Measurements from ENCODE around the gene C18orf32.
"Not testable (repeated sequence)": the region's sequence is repeated elsewhere in the genome, so short reads cannot be mapped to it uniquely, and the experiment has no call there.

The C18orf32 gene

DNA sequence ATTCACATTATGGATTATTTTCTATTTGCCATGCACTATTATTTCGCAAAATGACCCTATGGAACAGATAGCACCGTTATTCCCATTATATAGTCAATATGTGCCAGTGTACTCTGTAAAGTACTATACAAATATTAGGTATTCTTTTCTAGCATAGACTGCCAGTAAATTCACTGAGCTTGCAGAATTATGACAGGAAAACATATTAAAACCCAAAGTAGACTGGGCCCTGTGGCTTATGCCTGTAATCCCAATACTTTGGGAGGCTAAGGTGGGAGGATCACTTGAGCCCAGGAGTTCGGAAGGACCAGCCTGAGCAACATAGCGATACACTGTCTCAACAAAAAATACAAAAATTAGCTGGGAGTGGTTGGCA lies 25.4 kb downstream of the C18orf32 start:
- ATAC-seq (ENCODE audit: low read depth) (no peak), DNase-seq (ENCODE audit: low spot score) (no peak)
- Histone ChIP-seq H3K27ac (ENCODE audit: poor library complexity, severe bottlenecking) (no peak overlapping the region), H3K4me1 (ENCODE audit: insufficient read depth, poor library complexity, severe bottlenecking) (peaks cover 4% of the 10 kb centered on the region), H3K36me3 (ENCODE audit: low read depth) (no peaks in the 10 kb centered on the region), H3K4me3 (ENCODE audit: severe bottlenecking) (no peak overlapping the region), H3K9me3 (ENCODE audit: severe bottlenecking) (no peaks in the 10 kb centered on the region), H3K27me3 (ENCODE audit: insufficient read depth, poor library complexity, severe bottlenecking) (no peaks in the 10 kb centered on the region)
- TF ChIP-seq, protein P1, sequence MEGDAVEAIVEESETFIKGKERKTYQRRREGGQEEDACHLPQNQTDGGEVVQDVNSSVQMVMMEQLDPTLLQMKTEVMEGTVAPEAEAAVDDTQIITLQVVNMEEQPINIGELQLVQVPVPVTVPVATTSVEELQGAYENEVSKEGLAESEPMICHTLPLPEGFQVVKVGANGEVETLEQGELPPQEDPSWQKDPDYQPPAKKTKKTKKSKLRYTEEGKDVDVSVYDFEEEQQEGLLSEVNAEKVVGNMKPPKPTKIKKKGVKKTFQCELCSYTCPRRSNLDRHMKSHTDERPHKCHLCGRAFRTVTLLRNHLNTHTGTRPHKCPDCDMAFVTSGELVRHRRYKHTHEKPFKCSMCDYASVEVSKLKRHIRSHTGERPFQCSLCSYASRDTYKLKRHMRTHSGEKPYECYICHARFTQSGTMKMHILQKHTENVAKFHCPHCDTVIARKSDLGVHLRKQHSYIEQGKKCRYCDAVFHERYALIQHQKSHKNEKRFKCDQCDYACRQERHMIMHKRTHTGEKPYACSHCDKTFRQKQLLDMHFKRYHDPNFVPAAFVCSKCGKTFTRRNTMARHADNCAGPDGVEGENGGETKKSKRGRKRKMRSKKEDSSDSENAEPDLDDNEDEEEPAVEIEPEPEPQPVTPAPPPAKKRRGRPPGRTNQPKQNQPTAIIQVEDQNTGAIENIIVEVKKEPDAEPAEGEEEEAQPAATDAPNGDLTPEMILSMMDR (IDR thresholded peaks at IDR 0.05; ENCODE audit: poor library complexity, severe bottlenecking): no peak

DNA sequence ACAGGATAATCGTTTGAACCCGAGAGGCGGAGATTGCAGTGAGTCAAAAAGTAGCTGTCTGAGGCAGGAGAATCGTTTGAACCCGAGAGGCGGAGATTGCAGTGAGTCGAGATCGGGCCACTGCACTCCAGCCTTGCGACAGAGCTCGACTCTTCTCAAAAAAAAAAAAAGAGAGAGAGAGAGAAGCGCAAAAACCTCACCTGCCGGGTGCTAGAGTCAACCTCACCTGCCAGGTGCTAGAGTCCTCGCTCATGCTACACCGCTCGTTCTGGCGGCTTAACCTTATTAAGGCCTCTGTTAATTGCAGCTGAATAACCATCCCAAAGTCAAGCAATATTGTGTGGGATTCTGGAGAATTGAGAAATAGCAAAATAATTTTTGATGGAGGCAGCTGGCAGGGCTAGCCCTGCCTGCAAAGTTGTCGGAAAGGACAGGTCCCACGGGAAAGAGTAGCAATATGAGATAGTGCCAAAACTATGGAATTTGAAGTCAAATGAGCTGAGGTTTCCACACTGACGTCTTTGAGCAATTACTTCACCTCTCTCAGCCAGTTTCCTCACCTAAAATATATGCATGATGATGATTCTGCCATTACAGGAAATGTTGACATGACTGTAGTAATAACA lies 25.9 kb downstream of the C18orf32 start:
- DNase-seq (ENCODE audit: low spot score): no peak
- peak overlapping the region; percentile 33 for H3K27ac ChIP-seq (ENCODE audit: poor library complexity, severe bottlenecking)

GRCh38 chr18:49459404-49460171 lies 27.4 kb downstream of the C18orf32 start:
- Histone ChIP-seq H3K27me3 (ENCODE audit: insufficient read depth, poor library complexity, severe bottlenecking) (no peaks in the 10 kb centered on the region), H3K9me3 (ENCODE audit: severe bottlenecking) (no peaks in the 10 kb centered on the region), H3K36me3 (ENCODE audit: low read depth) (no peaks in the 10 kb centered on the region), H3K27ac (ENCODE audit: poor library complexity, severe bottlenecking) (peak overlapping the region; percentile 33), H3K4me1 (ENCODE audit: insufficient read depth, poor library complexity, severe bottlenecking) (peaks cover 4% of the 10 kb centered on the region), H3K4me3 (ENCODE audit: severe bottlenecking) (peak overlapping the region; percentile 81)
- DNase-seq (ENCODE audit: low spot score): no peak
- TF ChIP-seq, protein P1 (IDR thresholded peaks at IDR 0.05; ENCODE audit: poor library complexity, severe bottlenecking): no peak
- ATAC-seq (ENCODE audit: low read depth): peak; percentile 49

More for the DNA sequence above, 25.9 kb downstream of the C18orf32 start:
- Histone ChIP-seq H3K4me3 (ENCODE audit: severe bottlenecking) (peak overlapping the region; percentile 81), H3K36me3 (ENCODE audit: low read depth) (no peaks in the 10 kb centered on the region), H3K4me1 (ENCODE audit: insufficient read depth, poor library complexity, severe bottlenecking) (peaks cover 4% of the 10 kb centered on the region), H3K27me3 (ENCODE audit: insufficient read depth, poor library complexity, severe bottlenecking) (no peaks in the 10 kb centered on the region), H3K9me3 (ENCODE audit: severe bottlenecking) (no peaks in the 10 kb centered on the region)
- TF ChIP-seq, protein P1 (IDR thresholded peaks at IDR 0.05; ENCODE audit: poor library complexity, severe bottlenecking): no peak
- ATAC-seq (ENCODE audit: low read depth): no peak

GRCh38 chr18:49457616-49458015 lies 29.4 kb downstream of the C18orf32 start:
- no peak for DNase-seq (ENCODE audit: low spot score)
- H3K36me3 ChIP-seq (ENCODE audit: low read depth): no peaks in the 10 kb centered on the region; the same call in 1 of the 2 replicates
- H3K9me3 ChIP-seq (ENCODE audit: severe bottlenecking): no peaks in the 10 kb centered on the region
- no peak overlapping the region for H3K27ac ChIP-seq (ENCODE audit: poor library complexity, severe bottlenecking)
- no peaks in the 10 kb centered on the region for H3K27me3 ChIP-seq (ENCODE audit: insufficient read depth, poor library complexity, severe bottlenecking)
- no peak overlapping the region for H3K4me3 ChIP-seq (ENCODE audit: severe bottlenecking)
- no peak for ATAC-seq (ENCODE audit: low read depth)
- H3K4me1 ChIP-seq (ENCODE audit: insufficient read depth, poor library complexity, severe bottlenecking): peaks cover 4% of the 10 kb centered on the region
- TF ChIP-seq, protein P1 (IDR thresholded peaks at IDR 0.05; ENCODE audit: poor library complexity, severe bottlenecking): no peak

- H3K4me1 ChIP-seq (ENCODE audit: insufficient read depth, poor library complexity, severe bottlenecking): peaks cover 4% of the 10 kb centered on the region
- H3K9me3 ChIP-seq (ENCODE audit: severe bottlenecking): no peaks in the 10 kb centered on the region
- ATAC-seq (ENCODE audit: low read depth): no peak
- no peak overlapping the region for H3K4me3 ChIP-seq (ENCODE audit: severe bottlenecking)
- no peaks in the 10 kb centered on the region; the same call in 1 of the 2 replicates for H3K36me3 ChIP-seq (ENCODE audit: low read depth)
- no peak for DNase-seq (ENCODE audit: low spot score)
- no peak overlapping the region for H3K27ac ChIP-seq (ENCODE audit: poor library complexity, severe bottlenecking)
- TF ChIP-seq, protein P1 (IDR thresholded peaks at IDR 0.05; ENCODE audit: poor library complexity, severe bottlenecking): no peak
- no peaks in the 10 kb centered on the region for H3K27me3 ChIP-seq (ENCODE audit: insufficient read depth, poor library complexity, severe bottlenecking)
Observed at GRCh38 chr18:49456794-49457193, 30.2 kb downstream of the C18orf32 start.

- H3K4me3 ChIP-seq (ENCODE audit: severe bottlenecking); H3K27ac ChIP-seq (ENCODE audit: poor library complexity, severe bottlenecking); H3K36me3 ChIP-seq (ENCODE audit: low read depth); ATAC-seq (ENCODE audit: low read depth); H3K4me1 ChIP-seq (ENCODE audit: insufficient read depth, poor library complexity, severe bottlenecking); H3K27me3 ChIP-seq (ENCODE audit: insufficient read depth, poor library complexity, severe bottlenecking); DNase-seq (ENCODE audit: low spot score): not testable (repeated sequence)
- H3K9me3 ChIP-seq (ENCODE audit: severe bottlenecking): peaks cover 14% of the 10 kb centered on the region
Observed at GRCh38 chr18:49452534-49452933, 34.5 kb downstream of the C18orf32 start.
